Caco-2 (cell line): ENCODE data around the gene PTGIR. TPM values are rescaled to one million over a fixed set of nuclear protein-coding genes. Genes with fewer than 3 reads are reported as not detected.

Source experiments
- BruUV-seq: library from RNA; stranded (reverse); fragments of 400-500 nt; replicated peaks from 2 replicates; lab custom pipeline; 2021; lab: Mats Ljungman, UMichigan
- CTCF ChIA-PET: fragments of 300-600 bp; sonication (Branson Sonifier 250); formaldehyde crosslinking; loops from one replicate; lab custom pipeline; 2022; ENCODE audit warnings: antibody characterized with exemption; lab: Charles Lee
- POLR2A ChIA-PET: fragments of 300-600 bp; sonication (Branson Sonifier 250); formaldehyde crosslinking; loops from one replicate; lab custom pipeline; 2022; ENCODE audit warnings: antibody characterized with exemption; lab: Charles Lee
- DNase-seq, 2 experiments: peaks; one replicate each; pipeline versions ENCODE4 v3.0.0 to v3.0.0-alpha.2; 2020 to 2022
- H3K27me3 ChIP-seq: replicated peaks from 2 replicates; pipeline ENCODE4 v1.6.0; 2011; ENCODE audit warnings: low read length; ENCODE audit not compliant: control insufficient read depth, insufficient read depth
- H3K36me3 ChIP-seq: 2 replicates; pipeline ENCODE4 v1.5.1; 2011; ENCODE audit warnings: low read length; ENCODE audit not compliant: control insufficient read depth, insufficient read depth
- H3K4me1 ChIP-seq: fragments of 250-450 bp; sonication (Bioruptor Pico); 2 replicates; pipeline ENCODE4 v1.5.1; 2020; ENCODE audit warnings: mild to moderate bottlenecking
- H3K4me3 ChIP-seq: 2 replicates; pipeline ENCODE4 v1.5.1; 2011; ENCODE audit warnings: low read depth, mild to moderate bottlenecking, control low read depth, low read length
- H3K9me3 ChIP-seq: fragments of 250-450 bp; sonication (Bioruptor Pico); 2 replicates; pipeline ENCODE4 v1.5.1; 2020; ENCODE audit warnings: mild to moderate bottlenecking, moderate library complexity
- H3K27ac Mint-ChIP-seq: one replicate; pipeline ENCODE4 v1.8.0; 2022; ENCODE audit warnings: mixed read lengths; ENCODE audit not compliant: unreplicated experiment
- H3K27me3 Mint-ChIP-seq: one replicate; pipeline ENCODE4 v1.8.0; 2022; ENCODE audit warnings: mixed read lengths; ENCODE audit not compliant: insufficient read depth, unreplicated experiment
- H3K36me3 Mint-ChIP-seq: one replicate; pipeline ENCODE4 v1.8.0; 2022; ENCODE audit warnings: mild to moderate bottlenecking, mixed read lengths; ENCODE audit not compliant: insufficient read depth, unreplicated experiment
- H3K4me1 Mint-ChIP-seq: one replicate; pipeline ENCODE4 v1.8.0; 2022; ENCODE audit warnings: low read depth, mixed read lengths; ENCODE audit not compliant: unreplicated experiment
- H3K4me3 Mint-ChIP-seq: one replicate; pipeline ENCODE4 v1.8.0; 2022; ENCODE audit warnings: mild to moderate bottlenecking, moderate library complexity, mixed read lengths; ENCODE audit not compliant: unreplicated experiment
- H3K9me3 Mint-ChIP-seq: one replicate; pipeline ENCODE4 v1.8.0; 2022; ENCODE audit warnings: mixed read lengths; ENCODE audit not compliant: unreplicated experiment
- intact Hi-C: fragments of 100-400 bp; cut with micrococcal nuclease; formaldehyde crosslinking; loops from one replicate; pipeline ENCODE4 v1.10.0; 2022; ENCODE audit not compliant: unreplicated experiment
- total RNA-seq: library from RNA; stranded (reverse); gene quantifications from 2 replicates; pipeline ENCODE4 v1.2.3, GENCODE V29; 2022
- TF ChIP-seq, protein P1 (sequence below), 2 experiments: fragments of 200-600 bp in 1 of 2; IDR thresholded peaks; 1 replicate in 1 of 2; 2 replicates in 1 of 2; pipeline versions ENCODE4 v1.5.1 to v1.8.0; 2011 to 2022; ENCODE audit warnings: antibody characterized with exemption in 1 of 2, control low read depth in 1 of 2, inconsistent platforms in 1 of 2, low read depth in 1 of 2, low read length in 1 of 2, mild to moderate bottlenecking in 1 of 2, moderate library complexity in 1 of 2; ENCODE audit not compliant: insufficient read depth in 1 of 2, severe bottlenecking in 1 of 2, unreplicated experiment in 1 of 2

PTGIR gene
- total RNA-seq, 1 experiment from 2014 or later, result not detected

DNA sequence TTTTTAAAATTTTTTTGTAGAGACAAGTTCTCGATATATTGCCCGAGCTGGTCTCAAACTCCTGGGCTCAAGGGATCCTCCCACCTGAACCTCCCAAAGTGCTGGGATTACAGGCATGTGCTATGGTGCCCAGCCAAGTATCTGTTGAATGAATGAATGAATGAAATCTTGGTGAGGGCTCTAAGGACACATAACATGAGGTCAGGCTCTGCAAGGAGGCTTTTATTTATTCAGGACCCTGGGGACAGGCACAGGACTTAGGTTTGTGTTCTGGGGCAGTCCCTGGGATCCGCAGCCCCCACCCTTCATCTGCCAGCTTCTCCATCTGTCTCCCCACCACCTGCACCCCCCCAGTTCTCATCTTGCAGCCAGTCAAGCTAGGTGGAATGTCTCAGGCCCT lies 4.6 kb downstream of the PTGIR start:
- peaks cover 14% of the 10 kb centered on the region for H3K4me1 ChIP-seq
- H3K27me3 ChIP-seq, result no peaks in the 10 kb centered on the region
- H3K36me3 ChIP-seq, result no peaks in the 10 kb centered on the region
- no peaks in the 10 kb centered on the region for H3K36me3 Mint-ChIP-seq
- BruUV-seq, result no TSS peak
- DNase-seq, result no peak
- ChIA-PET CTCF (interaction anchor here (0.5 kb wide), 1 partner anchor 93 kb away, joined by 7 read pairs; no protein-coding TSS in a partner anchor), POLR2A (no interaction called here)
- H3K9me3 Mint-ChIP-seq, result no peaks in the 10 kb centered on the region
- intact Hi-C loops, result no loop called here
- no peak overlapping the region for H3K4me3 Mint-ChIP-seq
- H3K9me3 ChIP-seq, result no peaks in the 10 kb centered on the region
- H3K27me3 Mint-ChIP-seq, result no peaks in the 10 kb centered on the region
- H3K4me1 Mint-ChIP-seq, result no peaks in the 10 kb centered on the region
- H3K4me3 ChIP-seq, result no peak overlapping the region
- TF ChIP-seq, protein P1, sequence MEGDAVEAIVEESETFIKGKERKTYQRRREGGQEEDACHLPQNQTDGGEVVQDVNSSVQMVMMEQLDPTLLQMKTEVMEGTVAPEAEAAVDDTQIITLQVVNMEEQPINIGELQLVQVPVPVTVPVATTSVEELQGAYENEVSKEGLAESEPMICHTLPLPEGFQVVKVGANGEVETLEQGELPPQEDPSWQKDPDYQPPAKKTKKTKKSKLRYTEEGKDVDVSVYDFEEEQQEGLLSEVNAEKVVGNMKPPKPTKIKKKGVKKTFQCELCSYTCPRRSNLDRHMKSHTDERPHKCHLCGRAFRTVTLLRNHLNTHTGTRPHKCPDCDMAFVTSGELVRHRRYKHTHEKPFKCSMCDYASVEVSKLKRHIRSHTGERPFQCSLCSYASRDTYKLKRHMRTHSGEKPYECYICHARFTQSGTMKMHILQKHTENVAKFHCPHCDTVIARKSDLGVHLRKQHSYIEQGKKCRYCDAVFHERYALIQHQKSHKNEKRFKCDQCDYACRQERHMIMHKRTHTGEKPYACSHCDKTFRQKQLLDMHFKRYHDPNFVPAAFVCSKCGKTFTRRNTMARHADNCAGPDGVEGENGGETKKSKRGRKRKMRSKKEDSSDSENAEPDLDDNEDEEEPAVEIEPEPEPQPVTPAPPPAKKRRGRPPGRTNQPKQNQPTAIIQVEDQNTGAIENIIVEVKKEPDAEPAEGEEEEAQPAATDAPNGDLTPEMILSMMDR (IDR thresholded peaks at IDR 0.05; ENCODE audit: insufficient read depth in 1 of 2, low read depth in 1 of 2, low read length in 1 of 2, severe bottlenecking in 1 of 2, unreplicated experiment in 1 of 2), result no peak
- no peak overlapping the region for H3K27ac Mint-ChIP-seq

DNA sequence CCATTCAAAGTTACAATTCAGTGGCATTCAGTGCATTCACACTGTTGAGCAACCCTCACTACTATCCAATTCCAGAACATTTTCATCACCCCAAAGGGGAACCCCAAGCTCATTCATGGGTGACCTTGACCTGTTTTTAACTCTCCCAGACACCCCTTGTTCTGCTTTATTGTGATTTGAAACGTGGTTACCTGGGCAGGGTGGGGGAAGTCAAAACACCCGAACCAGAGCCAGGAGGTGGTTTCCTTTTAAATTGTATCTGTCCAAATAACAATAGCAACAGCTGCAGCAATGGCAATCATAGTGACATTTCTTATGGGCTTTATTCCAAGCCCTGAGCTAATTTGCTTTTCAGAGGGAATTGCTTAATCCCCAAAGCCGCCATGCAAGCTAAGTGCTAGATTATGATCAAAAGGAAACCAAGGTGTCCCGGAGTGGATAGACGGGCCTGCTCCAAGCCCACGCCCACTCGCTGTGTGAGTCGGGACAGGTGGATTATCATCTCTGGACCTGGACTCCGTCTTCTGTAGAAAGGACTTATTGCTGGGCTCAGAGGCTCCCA lies 6.1 kb downstream of the PTGIR start:
- no TSS peak for BruUV-seq
- no peak overlapping the region for H3K27ac Mint-ChIP-seq
- Histone ChIP-seq H3K27me3 (no peaks in the 10 kb centered on the region), H3K4me1 (peaks cover 14% of the 10 kb centered on the region), H3K36me3 (no peaks in the 10 kb centered on the region), H3K9me3 (no peaks in the 10 kb centered on the region), H3K4me3 (no peak overlapping the region)
- H3K4me1 Mint-ChIP-seq, result peaks cover 6% of the 10 kb centered on the region
- TF ChIP-seq, protein P1 (IDR thresholded peaks at IDR 0.05; ENCODE audit: insufficient read depth in 1 of 2, low read depth in 1 of 2, low read length in 1 of 2, severe bottlenecking in 1 of 2, unreplicated experiment in 1 of 2), result no peak
- POLR2A ChIA-PET, result no interaction called here
- intact Hi-C loops, result no loop called here
- H3K27me3 Mint-ChIP-seq, result no peaks in the 10 kb centered on the region
- H3K36me3 Mint-ChIP-seq, result peaks cover 5% of the 10 kb centered on the region
- H3K9me3 Mint-ChIP-seq, result no peaks in the 10 kb centered on the region
- no peak for DNase-seq
- H3K4me3 Mint-ChIP-seq, result no peak overlapping the region
- CTCF ChIA-PET, result interaction anchor here (0.6 to 3.2 kb wide), 2 partner anchors 43 to 53 kb away, joined by 4 to 117 read pairs; partner anchors contain the start of gene DACT3

DNA sequence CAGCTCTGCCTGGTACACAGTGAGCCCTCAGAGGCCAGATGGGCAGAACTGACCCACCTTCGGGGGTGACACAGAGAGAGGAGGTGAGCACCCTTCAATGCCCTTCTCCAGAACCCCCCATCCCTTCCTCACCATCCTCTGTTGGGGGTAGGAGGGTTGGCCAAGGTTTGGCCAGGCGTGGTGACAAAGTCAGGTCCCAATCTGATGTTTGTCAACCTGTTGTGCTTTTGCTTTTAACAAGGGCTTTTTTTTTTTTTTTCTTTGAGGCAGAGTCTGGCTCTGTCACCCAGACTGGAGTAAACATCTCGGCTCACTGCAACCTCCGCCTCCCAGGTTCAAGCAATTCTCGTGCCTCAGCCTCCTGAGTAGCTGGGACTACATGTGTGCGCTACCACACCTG lies 7.3 kb downstream of the PTGIR start:
- Histone ChIP-seq H3K36me3 (no peaks in the 10 kb centered on the region), H3K27me3 (no peaks in the 10 kb centered on the region), H3K9me3 (no peaks in the 10 kb centered on the region), H3K4me1 (peaks cover 14% of the 10 kb centered on the region), H3K4me3 (no peak overlapping the region)
- no peaks in the 10 kb centered on the region for H3K27me3 Mint-ChIP-seq
- TF ChIP-seq, protein P1 (IDR thresholded peaks at IDR 0.05; ENCODE audit: insufficient read depth in 1 of 2, low read depth in 1 of 2, low read length in 1 of 2, severe bottlenecking in 1 of 2, unreplicated experiment in 1 of 2), result no peak
- no TSS peak for BruUV-seq
- no peak for DNase-seq
- H3K9me3 Mint-ChIP-seq, result no peaks in the 10 kb centered on the region
- H3K27ac Mint-ChIP-seq, result no peak overlapping the region
- intact Hi-C loops, result no loop called here
- ChIA-PET CTCF (interaction anchor here (0.6 to 3.2 kb wide), 17 partner anchors 11 to 848 kb away, joined by 3 to 117 read pairs (median 6); partner anchors contain the start of genes CALM3, DACT3 and SIX5), POLR2A (interaction anchor here (0.9 to 1.2 kb wide), 4 partner anchors 14 to 57 kb away, joined by 3 to 5 read pairs (median 4); partner anchors contain the start of gene CALM3)
- H3K4me3 Mint-ChIP-seq, result no peak overlapping the region
- H3K4me1 Mint-ChIP-seq, result peaks cover 6% of the 10 kb centered on the region
- peaks cover 5% of the 10 kb centered on the region for H3K36me3 Mint-ChIP-seq
